ENCODE results near the gene C2CD4A.
A peak's percentile ranks its signal among the peaks of the same experiment; 100 is the strongest.
"Not testable (repeated sequence)": the region's sequence is repeated elsewhere in the genome, so short reads cannot be mapped to it uniquely, and the experiment has no call there.

Gene C2CD4A, protein sequence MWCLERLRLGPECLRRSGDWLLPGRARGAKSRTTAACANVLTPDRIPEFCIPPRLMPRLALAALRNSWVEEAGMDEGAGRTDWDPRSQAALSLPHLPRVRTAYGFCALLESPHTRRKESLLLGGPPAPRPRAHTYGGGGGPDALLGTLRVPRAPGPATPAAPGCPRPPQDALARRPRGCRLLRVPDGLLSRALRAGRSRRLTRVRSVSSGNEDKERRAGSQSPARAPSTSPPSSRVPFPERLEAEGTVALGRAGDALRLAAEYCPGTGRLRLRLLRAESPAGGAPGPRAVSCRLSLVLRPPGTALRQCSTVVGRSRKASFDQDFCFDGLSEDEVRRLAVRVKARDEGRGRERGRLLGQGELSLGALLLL

DNA sequence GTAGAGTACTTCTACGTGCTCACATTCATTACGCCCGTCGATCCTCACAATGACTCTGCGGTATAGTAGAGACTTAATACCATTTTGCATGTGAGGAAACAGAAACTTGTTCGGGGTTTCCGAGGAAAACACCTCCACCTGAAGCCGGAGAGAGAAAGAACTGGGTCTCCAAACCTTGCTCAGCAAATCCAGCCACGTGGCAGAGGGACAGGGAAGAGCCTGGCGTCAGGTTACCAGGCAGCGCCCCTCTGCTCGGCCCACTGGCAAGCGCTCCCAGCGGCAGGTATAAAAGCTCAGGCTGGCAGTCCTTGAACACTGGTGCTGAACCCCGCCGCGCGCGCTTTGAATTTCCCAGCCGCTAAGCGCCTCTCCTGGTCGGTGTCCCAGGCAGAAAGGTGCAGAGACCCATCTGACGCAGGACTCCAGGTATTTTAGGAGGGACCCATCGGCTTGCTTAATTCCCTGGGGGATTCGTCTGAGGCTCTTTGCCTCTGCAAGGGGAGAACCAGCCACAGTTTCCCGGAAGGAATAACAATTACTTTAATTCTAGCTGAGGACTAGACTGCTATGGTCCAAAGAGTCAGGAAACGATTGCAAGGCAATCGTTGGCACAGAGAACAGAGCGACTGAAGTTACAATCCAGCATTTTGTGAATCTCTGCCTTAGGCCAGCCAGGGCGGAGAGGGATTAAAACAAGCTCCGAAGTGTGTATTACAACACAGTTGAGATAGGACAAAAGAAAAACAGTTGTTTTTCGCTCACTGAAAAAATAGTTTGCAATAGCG is at the start of gene C2CD4A:
TSS of gene C2CD4A (plus strand) at position 315 of the 785 bp plus-strand sequence. CDS start 637 bp downstream, outside the sequence.
- H3K4me3 ChIP-seq (ENCODE audit: low read depth, low read length), result peak within 1 kb of the TSS; percentile 53
- no peak within 1 kb of the TSS for H3K9ac ChIP-seq (ENCODE audit: low read depth, low read length)
- peaks cover 66% of the 10 kb centered on the region for H3K27me3 ChIP-seq (ENCODE audit: control insufficient read depth, insufficient read depth, low read length)
- H3K36me3 ChIP-seq (ENCODE audit: control insufficient read depth, insufficient read depth, low read length), result no peaks in the 10 kb centered on the region
- peaks cover 4% of the 10 kb centered on the region for H3K4me1 ChIP-seq (ENCODE audit: control insufficient read depth, insufficient read depth, low read length)
- H3K9me3 ChIP-seq (ENCODE audit: control insufficient read depth, insufficient read depth, low read length), result no peaks in the 10 kb centered on the region

DNA sequence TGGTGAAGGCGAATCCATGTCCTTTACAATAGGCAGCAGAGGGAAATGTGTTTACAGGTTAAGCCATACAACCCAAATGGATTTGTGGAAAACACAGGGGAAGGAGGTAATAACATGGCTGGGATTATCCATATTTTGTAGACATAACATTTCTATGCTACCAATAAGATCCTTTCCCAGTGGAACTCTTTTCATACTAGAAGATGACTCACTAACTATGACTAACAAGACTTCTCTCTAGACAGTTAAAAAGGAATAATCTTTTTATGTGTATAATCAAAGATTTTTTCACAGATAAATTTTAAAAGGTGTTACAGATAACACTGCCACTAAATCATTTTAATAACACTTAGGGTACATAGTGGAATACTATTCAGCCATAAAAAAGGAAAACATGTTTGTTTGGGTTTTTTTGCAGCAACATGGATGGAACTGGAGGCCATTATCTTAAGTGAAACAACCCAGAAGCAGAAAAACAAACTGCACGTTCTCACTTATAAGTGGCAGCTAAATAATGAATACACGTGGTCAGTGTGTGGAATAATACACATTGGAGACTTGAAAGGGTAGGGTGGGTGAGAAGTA is 46.1 kb upstream of the C2CD4A start:
- H3K36me3 ChIP-seq (ENCODE audit: control insufficient read depth, insufficient read depth, low read length), result no peaks in the 10 kb centered on the region
- no peak overlapping the region for H3K4me3 ChIP-seq (ENCODE audit: low read depth, low read length)
- no peak overlapping the region for H3K9ac ChIP-seq (ENCODE audit: low read depth, low read length)
- H3K27me3 ChIP-seq (ENCODE audit: control insufficient read depth, insufficient read depth, low read length), result no peaks in the 10 kb centered on the region
- H3K4me1 ChIP-seq (ENCODE audit: control insufficient read depth, insufficient read depth, low read length), result no peaks in the 10 kb centered on the region
- no peaks in the 10 kb centered on the region for H3K9me3 ChIP-seq (ENCODE audit: control insufficient read depth, insufficient read depth, low read length)

DNA sequence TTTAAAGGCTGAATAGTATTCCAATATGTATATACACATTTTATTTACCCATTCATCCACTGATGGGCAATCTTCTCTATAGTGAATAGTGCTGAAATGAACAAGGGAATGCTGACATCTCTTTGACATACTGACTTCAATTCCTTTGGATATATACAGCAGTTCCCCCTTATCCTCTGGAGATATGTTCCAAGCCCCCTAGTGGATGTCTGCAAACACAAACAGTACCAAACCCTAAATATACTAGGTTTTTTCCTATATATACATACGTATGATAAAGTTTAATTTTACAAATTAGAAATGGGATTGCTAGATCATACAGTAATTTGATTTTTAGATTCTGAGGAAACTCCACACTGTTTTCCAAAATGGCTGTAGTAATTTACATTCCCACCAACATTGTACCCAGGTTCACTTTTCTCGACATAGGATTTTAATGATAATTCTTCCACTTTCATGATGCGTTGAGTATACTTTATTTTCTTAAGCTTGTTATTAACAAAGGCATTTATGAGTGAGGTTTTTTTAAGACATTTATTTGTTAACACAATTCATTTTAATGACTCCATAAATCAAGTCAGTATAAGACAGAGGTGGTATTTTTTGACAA is 44.7 kb upstream of the C2CD4A start:
- H3K9ac ChIP-seq (ENCODE audit: low read depth, low read length), result no peak overlapping the region
- H3K36me3 ChIP-seq (ENCODE audit: control insufficient read depth, insufficient read depth, low read length), result no peaks in the 10 kb centered on the region
- H3K4me1 ChIP-seq (ENCODE audit: control insufficient read depth, insufficient read depth, low read length), result no peaks in the 10 kb centered on the region
- H3K27me3 ChIP-seq (ENCODE audit: control insufficient read depth, insufficient read depth, low read length), result no peaks in the 10 kb centered on the region
- H3K9me3 ChIP-seq (ENCODE audit: control insufficient read depth, insufficient read depth, low read length), result no peaks in the 10 kb centered on the region
- no peak overlapping the region for H3K4me3 ChIP-seq (ENCODE audit: low read depth, low read length)

DNA sequence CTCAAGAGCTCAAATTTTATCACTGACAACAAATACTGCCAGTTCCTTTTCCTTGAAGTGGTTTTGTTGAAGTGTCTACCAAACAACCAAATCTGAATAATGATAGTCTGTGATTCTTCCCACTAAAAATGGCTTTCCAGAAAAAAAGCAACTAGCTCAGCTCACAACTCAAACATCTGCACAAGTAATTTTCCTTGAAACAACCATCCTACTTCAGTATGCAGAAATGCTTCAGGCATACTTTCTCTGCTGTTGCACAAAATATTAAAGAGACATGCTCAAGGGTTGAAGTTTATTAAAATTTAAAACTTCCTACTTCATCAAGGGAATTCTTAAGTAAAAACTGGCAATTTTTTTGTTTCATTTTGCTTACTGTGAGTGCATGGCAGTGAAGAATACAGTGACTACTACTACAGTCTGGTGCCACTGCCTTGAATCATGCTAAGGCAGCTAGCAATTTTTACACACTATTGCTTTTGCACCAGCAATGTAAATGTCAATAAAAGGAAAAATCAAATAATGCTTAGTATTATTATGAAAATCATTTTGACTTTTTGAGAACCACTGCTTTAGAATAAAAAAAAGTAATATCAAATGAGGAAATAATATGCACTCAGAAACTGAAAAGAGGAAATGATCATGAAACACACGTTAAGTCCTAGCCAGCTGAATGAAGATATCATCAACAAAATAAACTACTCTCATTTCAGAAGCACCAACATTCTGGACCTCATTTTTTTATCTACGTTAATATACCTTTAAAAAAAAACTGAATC is 40.1 kb upstream of the C2CD4A start:
- no peak overlapping the region for H3K4me3 ChIP-seq (ENCODE audit: low read depth, low read length)
- H3K27me3 ChIP-seq (ENCODE audit: control insufficient read depth, insufficient read depth, low read length), result no peaks in the 10 kb centered on the region
- H3K36me3 ChIP-seq (ENCODE audit: control insufficient read depth, insufficient read depth, low read length), result no peaks in the 10 kb centered on the region
- no peaks in the 10 kb centered on the region for H3K4me1 ChIP-seq (ENCODE audit: control insufficient read depth, insufficient read depth, low read length)
- H3K9ac ChIP-seq (ENCODE audit: low read depth, low read length), result no peak overlapping the region
- no peaks in the 10 kb centered on the region for H3K9me3 ChIP-seq (ENCODE audit: control insufficient read depth, insufficient read depth, low read length)

DNA sequence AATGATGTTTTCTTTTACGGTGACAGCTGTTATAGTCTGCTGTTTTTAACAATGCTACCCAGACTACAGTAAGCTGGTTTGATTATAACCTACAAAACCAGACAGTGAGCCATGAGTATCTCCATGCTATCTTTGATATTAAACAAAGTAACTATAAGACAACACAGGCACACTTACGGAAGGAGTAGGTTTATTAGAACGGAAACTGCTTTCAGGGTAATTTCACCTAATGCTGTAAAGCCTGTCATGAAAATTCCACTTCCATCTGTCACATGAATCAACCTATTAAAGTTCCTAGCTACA is 39.6 kb upstream of the C2CD4A start:
- no peak overlapping the region for H3K4me3 ChIP-seq (ENCODE audit: low read depth, low read length)
- H3K4me1 ChIP-seq (ENCODE audit: control insufficient read depth, insufficient read depth, low read length), result no peaks in the 10 kb centered on the region
- H3K9me3 ChIP-seq (ENCODE audit: control insufficient read depth, insufficient read depth, low read length), result no peaks in the 10 kb centered on the region
- H3K27me3 ChIP-seq (ENCODE audit: control insufficient read depth, insufficient read depth, low read length), result no peaks in the 10 kb centered on the region
- H3K36me3 ChIP-seq (ENCODE audit: control insufficient read depth, insufficient read depth, low read length), result no peaks in the 10 kb centered on the region
- no peak overlapping the region for H3K9ac ChIP-seq (ENCODE audit: low read depth, low read length)

DNA sequence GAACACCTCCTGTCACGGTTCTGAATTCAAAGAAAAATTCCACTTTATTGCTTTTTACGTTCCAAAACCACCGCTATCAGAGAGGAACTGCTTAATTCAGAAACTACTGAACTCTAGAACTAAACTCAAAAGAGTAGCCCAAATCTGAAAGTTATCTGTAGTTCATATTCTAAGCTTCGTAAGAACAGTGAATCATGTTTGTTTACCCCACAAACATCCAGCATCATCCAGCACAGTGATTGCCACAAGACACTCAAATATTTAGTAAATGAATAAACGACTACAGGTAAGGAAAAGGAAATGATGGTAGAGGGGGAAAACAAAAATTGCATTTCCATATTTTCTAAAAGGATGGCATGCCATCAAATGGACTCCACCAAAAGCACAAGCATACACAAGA is 38.9 kb upstream of the C2CD4A start:
- Histone ChIP-seq H3K27me3 (ENCODE audit: control insufficient read depth, insufficient read depth, low read length) (no peaks in the 10 kb centered on the region), H3K4me1 (ENCODE audit: control insufficient read depth, insufficient read depth, low read length) (no peaks in the 10 kb centered on the region), H3K9ac (ENCODE audit: low read depth, low read length) (no peak overlapping the region), H3K4me3 (ENCODE audit: low read depth, low read length) (no peak overlapping the region), H3K36me3 (ENCODE audit: control insufficient read depth, insufficient read depth, low read length) (no peaks in the 10 kb centered on the region), H3K9me3 (ENCODE audit: control insufficient read depth, insufficient read depth, low read length) (no peaks in the 10 kb centered on the region)

DNA sequence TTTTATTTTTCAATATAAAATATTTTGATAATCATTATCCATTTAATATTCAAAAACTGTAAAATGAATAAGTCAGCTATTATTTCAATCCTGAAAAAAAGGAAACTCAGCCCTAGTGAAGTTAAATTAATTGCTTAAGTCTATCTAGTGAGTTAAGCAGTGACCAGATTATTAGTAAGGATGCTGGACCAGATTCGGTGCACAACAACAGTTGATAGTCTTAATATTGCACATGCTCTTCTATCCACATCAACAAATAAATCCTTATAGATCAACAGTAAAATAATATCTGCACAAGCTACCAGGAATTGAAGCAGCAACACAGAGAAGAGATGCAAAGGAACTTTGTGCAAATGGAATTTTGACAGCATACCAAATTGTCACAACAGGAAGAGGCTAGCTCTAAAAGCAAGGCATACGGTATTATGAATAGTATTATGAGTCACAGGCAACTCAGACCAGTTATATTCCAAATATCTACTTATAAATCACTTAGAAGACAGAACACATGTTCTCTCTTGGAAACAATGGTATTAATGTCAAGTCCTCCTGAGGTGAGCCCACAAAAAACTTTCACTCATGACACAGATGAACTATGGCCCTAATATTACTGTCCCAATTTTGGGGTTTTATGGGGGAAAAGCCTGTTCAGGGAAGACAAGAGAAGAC is 31.4 kb upstream of the C2CD4A start:
- Histone ChIP-seq H3K9me3 (ENCODE audit: control insufficient read depth, insufficient read depth, low read length) (no peaks in the 10 kb centered on the region), H3K36me3 (ENCODE audit: control insufficient read depth, insufficient read depth, low read length) (no peaks in the 10 kb centered on the region), H3K4me1 (ENCODE audit: control insufficient read depth, insufficient read depth, low read length) (no peaks in the 10 kb centered on the region), H3K9ac (ENCODE audit: low read depth, low read length) (no peak overlapping the region), H3K4me3 (ENCODE audit: low read depth, low read length) (no peak overlapping the region), H3K27me3 (ENCODE audit: control insufficient read depth, insufficient read depth, low read length) (no peaks in the 10 kb centered on the region)

DNA sequence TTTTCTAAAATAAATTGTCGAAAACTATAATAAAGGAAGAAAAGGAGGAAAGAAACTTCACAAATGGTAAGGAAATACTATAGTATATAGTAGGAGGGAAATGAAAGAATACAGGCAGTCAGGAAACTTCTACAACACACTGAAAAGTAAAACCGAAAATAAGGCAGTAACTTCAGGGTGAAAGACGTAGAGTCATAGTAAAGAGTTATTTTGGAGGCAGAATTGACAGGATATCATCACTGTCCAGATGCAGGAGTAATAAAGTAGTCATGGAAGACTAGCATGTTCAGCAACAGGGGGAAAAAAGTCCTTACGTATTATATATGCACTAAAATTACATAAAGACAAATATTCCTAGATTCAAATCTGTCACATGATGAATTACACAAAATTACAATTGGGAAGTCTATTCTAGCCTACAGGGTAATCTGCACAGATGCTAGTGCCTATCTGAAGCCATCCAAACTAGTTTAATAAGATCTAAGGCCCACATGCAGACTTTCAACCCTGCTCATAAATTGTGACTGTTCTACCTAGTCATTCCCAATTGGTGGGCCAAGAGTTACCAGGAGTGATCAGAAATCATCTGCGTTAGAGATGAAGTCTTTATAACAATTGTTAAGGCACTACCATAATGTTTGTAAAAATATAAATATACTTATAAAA is 20.6 kb upstream of the C2CD4A start:
- no peaks in the 10 kb centered on the region for H3K4me1 ChIP-seq (ENCODE audit: control insufficient read depth, insufficient read depth, low read length)
- no peaks in the 10 kb centered on the region for H3K27me3 ChIP-seq (ENCODE audit: control insufficient read depth, insufficient read depth, low read length)
- no peak overlapping the region for H3K4me3 ChIP-seq (ENCODE audit: low read depth, low read length)
- H3K36me3 ChIP-seq (ENCODE audit: control insufficient read depth, insufficient read depth, low read length), result no peaks in the 10 kb centered on the region
- no peaks in the 10 kb centered on the region for H3K9me3 ChIP-seq (ENCODE audit: control insufficient read depth, insufficient read depth, low read length)
- no peak overlapping the region for H3K9ac ChIP-seq (ENCODE audit: low read depth, low read length)

DNA sequence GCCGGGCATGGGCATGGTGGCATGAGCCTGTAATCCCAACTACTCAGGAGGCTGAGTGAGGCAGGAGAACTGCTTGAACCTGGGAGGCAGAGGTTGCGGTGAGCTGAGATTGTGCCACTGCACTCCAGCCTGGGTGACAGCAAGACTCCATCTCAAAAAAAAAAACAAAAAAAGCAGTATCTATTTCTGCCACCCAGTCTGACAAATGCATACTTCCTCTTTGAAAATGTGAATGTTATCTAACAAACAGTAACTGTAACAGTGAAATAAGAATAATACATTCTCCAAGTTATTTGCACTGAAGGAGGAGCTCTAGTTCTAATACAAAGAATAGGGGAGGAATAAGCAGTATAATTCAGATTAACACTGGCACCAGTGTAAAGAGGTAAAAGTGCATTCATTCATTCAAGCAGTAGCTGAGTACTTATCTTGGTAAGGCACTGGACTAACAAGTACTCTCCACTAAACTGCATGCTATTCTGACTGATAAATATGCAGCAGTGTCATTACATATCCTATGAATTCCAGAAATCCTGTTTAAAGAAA is 19.4 kb upstream of the C2CD4A start:
- no peak overlapping the region for H3K4me3 ChIP-seq (ENCODE audit: low read depth, low read length)
- no peaks in the 10 kb centered on the region for H3K9me3 ChIP-seq (ENCODE audit: control insufficient read depth, insufficient read depth, low read length)
- no peaks in the 10 kb centered on the region for H3K27me3 ChIP-seq (ENCODE audit: control insufficient read depth, insufficient read depth, low read length)
- no peaks in the 10 kb centered on the region for H3K36me3 ChIP-seq (ENCODE audit: control insufficient read depth, insufficient read depth, low read length)
- no peak overlapping the region for H3K9ac ChIP-seq (ENCODE audit: low read depth, low read length)
- H3K4me1 ChIP-seq (ENCODE audit: control insufficient read depth, insufficient read depth, low read length), result no peaks in the 10 kb centered on the region

DNA sequence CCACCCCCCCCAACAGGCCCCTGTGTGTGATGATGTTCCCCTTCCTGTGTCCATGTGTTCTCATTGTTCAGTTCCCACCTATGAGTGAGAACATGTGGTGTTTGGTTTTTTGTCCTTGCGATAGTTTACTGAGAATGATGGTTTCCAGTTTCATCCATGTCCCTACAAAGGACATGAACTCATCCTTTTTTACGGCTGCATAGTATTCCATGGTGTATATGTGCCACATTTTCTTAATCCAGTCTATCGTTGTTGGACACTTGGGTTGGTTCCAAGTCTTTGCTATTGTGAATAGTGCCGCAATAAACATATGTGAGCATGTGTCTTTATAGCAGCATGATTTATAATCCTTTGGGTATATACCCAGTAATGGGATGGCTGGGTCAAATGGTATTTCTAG is 18.5 kb upstream of the C2CD4A start:
- not testable (repeated sequence) for H3K36me3 ChIP-seq (ENCODE audit: control insufficient read depth, insufficient read depth, low read length); H3K9ac ChIP-seq (ENCODE audit: low read depth, low read length); H3K27me3 ChIP-seq (ENCODE audit: control insufficient read depth, insufficient read depth, low read length); H3K4me1 ChIP-seq (ENCODE audit: control insufficient read depth, insufficient read depth, low read length); H3K4me3 ChIP-seq (ENCODE audit: low read depth, low read length); H3K9me3 ChIP-seq (ENCODE audit: control insufficient read depth, insufficient read depth, low read length)

All from iPS-15b (cell line).